NOMO-1 treated with DMSO at 0.1 percent for 48 hours (cell line): ENCODE results near the gene DBNDD2.

Experiments
- DNase-seq: peaks from one replicate; lab custom pipeline; 2025; ENCODE audit not compliant: unreplicated experiment; lab: John Stamatoyannopoulos, UW

The DBNDD2 gene

GRCh38 chr20:45407783-45408645 is at the start of gene DBNDD2:
TSS of gene DBNDD2 (plus strand) at chr20:45408289. CDS start at chr20:45408468, 179 bp downstream.
- no peak for DNase-seq

- no peak for DNase-seq
Observed at GRCh38 chr20:45359069-45359405, 49.1 kb upstream of the DBNDD2 start.

- no peak for DNase-seq
Observed at GRCh38 chr20:45359406-45360148, 48.5 kb upstream of the DBNDD2 start.

GRCh38 chr20:45361793-45362192 is 46.3 kb upstream of the DBNDD2 start:
- DNase-seq, result peak; percentile 34

GRCh38 chr20:45362804-45363610 is 45.1 kb upstream of the DBNDD2 start, which contains the start of gene SYS1:
TSS of gene SYS1 (plus strand) at chr20:45363156. CDS start at chr20:45363532, 376 bp downstream.
- peak; percentile 99 for DNase-seq

- no peak for DNase-seq
Observed at GRCh38 chr20:45363611-45364492, 44.2 kb upstream of the DBNDD2 start.

- DNase-seq, result no peak
Observed at GRCh38 chr20:45365444-45365970, 42.6 kb upstream of the DBNDD2 start.

GRCh38 chr20:45366192-45366591 is 41.9 kb upstream of the DBNDD2 start:
- DNase-seq, result no peak

GRCh38 chr20:45366631-45367030 is 41.5 kb upstream of the DBNDD2 start:
- DNase-seq, result no peak

GRCh38 chr20:45367126-45367525 is 41.0 kb upstream of the DBNDD2 start:
- DNase-seq, result no peak

- peak; percentile 96 for DNase-seq
Observed at GRCh38 chr20:45368221-45368980, 39.7 kb upstream of the DBNDD2 start.

- DNase-seq, result no peak
Observed at GRCh38 chr20:45370571-45371160, 37.4 kb upstream of the DBNDD2 start.

- DNase-seq, result no peak
Observed at GRCh38 chr20:45372241-45372640, 35.8 kb upstream of the DBNDD2 start.

GRCh38 chr20:45372646-45373352 is 35.3 kb upstream of the DBNDD2 start:
- DNase-seq, result no peak

- DNase-seq, result peak; percentile 79
Observed at GRCh38 chr20:45373353-45374100, 34.6 kb upstream of the DBNDD2 start.

GRCh38 chr20:45374101-45374467 is 34.0 kb upstream of the DBNDD2 start:
- DNase-seq, result no peak

- no peak for DNase-seq
Observed at GRCh38 chr20:45374966-45375365, 33.1 kb upstream of the DBNDD2 start.

GRCh38 chr20:45377269-45377668 is 30.8 kb upstream of the DBNDD2 start:
- no peak for DNase-seq
